GM12801 (cell line): Measurements from ENCODE around the gene HOPX.

Source experiments
- TF ChIP-seq, protein P1 (sequence below): IDR thresholded peaks from one replicate; pipeline ENCODE4 v1.5.1; 2011; ENCODE audit warnings: control low read depth; ENCODE audit not compliant: insufficient read length; ENCODE audit errors: extremely low read depth

Gene HOPX

DNA sequence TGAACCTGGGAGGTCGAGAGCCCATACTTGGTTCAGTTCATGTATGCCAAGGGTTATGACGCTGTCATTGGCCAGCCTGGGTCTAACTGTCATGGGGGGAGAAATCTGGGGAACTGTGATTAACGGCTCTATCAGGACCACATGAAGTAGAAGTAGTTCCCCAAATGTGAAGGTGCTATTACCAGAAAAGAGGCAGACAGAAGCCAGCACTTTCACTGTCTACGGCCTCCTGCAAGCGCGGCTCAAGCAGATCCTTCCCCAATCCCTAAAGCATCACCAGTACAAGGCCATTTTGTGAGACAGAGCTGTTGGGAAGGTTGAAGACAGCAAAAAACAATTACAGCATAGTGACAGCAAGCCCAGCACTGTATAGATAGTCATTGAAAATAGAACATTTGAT is 37.5 kb downstream of the HOPX start:
- TF ChIP-seq, protein P1, sequence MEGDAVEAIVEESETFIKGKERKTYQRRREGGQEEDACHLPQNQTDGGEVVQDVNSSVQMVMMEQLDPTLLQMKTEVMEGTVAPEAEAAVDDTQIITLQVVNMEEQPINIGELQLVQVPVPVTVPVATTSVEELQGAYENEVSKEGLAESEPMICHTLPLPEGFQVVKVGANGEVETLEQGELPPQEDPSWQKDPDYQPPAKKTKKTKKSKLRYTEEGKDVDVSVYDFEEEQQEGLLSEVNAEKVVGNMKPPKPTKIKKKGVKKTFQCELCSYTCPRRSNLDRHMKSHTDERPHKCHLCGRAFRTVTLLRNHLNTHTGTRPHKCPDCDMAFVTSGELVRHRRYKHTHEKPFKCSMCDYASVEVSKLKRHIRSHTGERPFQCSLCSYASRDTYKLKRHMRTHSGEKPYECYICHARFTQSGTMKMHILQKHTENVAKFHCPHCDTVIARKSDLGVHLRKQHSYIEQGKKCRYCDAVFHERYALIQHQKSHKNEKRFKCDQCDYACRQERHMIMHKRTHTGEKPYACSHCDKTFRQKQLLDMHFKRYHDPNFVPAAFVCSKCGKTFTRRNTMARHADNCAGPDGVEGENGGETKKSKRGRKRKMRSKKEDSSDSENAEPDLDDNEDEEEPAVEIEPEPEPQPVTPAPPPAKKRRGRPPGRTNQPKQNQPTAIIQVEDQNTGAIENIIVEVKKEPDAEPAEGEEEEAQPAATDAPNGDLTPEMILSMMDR = no peak

DNA sequence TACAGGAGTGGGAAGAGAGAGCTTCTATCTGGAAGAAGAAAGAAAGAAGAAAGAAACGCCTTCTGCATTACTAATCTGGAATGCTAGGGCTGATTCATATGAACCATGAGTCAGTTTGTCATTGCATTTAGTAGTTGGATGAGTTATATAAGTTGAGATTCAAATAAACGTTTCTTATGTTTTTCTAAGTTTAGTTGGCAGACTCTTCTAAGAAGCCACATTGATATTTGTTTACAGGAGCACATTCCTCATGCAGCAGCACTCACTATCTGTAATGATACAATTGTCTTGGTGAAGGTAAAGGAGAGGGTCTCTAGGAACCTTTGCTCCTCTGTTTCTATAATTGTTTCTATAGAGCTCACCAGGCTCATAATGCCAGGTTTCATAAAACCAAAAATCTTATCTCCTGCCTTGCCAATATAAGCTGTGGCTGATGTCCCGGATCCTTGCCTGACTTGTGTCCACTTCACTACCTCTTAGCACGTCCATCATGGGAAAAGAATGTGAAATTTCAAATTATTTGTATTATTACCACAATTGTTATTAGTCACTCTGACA is 39.5 kb downstream of the HOPX start:
- TF ChIP-seq, protein P1 = no peak

DNA sequence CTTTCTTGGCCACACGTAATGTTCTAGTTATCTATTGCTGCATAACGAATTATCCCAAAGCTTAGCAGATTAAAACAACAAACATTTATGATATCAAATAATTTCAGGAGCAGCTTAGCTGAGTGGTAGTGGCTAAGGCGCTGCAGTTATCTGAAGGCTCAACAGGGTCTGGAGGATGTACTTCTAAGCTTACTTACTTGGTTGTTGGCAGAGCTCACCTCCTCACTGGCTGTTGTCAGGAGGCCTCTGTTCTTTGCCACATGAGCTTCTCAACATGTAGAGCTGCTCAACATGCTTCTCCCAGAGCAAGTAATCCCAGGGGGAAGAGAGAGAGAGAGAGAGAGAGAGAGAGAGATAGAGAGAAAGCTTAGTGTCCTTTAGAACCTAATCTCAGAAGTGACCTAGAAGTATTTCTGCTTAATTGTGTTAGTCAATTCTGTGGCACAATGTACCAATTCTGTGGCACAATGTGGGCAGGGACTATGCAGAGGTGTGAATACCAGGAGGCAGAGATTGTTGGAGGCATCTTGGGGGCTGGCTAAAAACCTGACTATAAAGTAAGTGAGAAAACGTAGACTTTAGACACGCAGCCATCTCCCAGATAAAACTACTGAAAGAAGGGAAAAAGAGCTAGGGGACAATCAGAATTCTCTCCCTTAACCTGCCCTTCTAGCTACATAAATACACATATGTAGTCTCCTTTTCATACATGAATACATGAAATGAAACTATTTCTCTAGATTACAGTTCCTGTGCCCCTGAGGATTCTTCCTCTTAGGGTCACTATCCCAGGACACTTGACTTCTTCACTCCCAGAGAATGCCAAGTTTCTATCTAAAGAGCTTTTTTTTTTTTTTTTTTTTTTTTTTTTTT is 40.2 kb downstream of the HOPX start:
- TF ChIP-seq, protein P1 = no peak

DNA sequence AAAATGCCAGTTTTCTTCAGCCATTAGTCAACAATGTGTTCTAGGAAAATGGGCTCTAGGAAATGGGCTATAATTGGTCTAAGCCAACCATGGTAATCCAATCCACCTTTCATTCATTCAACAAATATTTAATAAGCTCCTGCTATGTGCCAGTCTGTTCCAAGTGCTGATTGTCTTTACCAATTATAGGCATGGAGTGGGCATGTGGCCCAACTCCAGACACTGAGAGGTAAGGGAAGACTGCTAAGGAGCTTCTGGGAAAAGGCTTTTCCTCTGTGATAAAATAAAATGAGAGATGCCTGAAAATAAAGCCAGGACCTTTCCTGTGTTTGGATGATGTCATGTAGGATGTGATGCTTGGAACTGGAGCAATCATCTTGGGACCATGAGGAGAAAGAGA is 43.3 kb downstream of the HOPX start:
- TF ChIP-seq, protein P1 = no peak

DNA sequence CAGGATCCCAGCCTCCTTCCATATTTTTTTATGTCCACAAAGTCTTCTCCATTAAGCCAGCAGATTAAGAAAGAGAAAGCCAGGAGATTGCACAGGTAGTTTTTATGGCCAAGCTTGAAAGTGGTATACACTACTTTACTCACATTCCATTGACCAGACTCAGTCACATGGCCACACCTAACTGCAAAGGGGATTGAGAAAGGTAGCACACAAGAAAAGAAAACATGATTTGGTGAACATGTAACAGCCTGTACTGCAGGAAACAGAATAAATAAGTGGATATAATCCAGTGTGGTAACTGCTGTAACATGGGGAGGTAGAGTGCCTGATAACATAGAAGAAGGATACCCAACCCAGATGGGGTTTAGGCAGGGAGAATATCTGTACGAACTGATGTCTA is 43.9 kb downstream of the HOPX start:
- TF ChIP-seq, protein P1 = no peak

DNA sequence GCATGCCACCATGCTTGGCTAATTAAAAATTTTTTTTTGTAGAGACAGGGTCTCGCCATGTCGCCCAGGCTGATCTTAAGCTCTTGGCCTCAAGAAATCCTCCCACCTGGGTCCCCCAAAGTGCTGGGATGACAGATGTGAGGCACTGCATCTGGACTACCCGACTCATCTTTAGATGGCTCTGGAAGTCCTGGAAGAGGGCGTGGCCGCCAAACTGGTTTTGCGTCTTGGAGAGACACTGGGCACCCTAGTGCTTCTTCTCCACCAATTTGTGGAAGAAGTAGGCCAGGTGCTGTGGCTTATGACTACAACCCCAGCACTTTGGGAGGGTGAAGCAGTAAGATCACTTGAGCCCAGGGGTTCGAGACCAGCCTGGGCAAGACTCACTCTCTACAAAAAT is 47.6 kb downstream of the HOPX start:
- TF ChIP-seq, protein P1 = no peak

DNA sequence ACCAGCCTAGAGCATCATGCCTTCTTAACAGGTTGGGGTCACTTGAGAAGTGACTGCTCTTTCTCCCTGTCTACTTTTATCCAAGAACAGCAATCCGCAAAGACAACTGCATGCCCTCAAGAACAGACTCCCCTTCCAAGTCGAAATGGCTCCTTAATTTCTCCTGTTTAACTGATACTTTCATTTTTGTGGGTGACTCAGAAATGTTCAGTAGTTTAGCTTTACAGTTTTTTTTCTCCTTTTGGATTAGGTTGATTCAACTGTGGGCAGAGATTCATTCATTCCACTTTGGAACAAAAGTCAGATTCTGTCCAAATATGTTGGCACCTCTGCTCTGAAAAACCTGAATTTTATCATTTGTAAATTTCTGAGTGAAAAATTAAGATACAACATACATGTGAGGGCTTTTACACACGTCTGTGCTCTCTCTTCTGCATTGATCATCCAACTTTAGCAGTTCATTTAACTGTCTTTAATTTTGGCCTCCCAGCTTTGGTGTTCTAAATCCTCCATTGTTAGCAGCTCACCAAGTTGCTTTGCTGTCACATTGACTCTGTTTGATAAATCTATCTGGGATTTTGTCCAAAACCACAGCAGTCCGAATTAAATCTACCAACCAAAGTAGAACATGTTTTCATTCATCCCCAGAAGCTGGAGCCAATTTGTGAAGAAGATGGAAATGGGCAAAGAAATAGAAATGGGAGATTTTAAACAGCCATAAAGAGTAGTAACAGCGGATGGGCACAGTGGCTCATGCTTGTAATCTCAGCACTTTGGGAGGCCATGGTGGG is 50.0 kb downstream of the HOPX start:
- TF ChIP-seq, protein P1 = no peak
